Endodermal cell (in vitro differentiated cells): ENCODE data around the gene EEIG1. TPM values are rescaled to one million over a fixed set of nuclear protein-coding genes. Genes with fewer than 3 reads are reported as not detected.

ENCODE experiments used
- DNase-seq: peaks from one replicate; pipeline ENCODE4 v3.0.0-alpha.2; 2017
- H3K27ac ChIP-seq: 2 replicates; pipeline ENCODE4 v1.5.1; 2013; ENCODE audit warnings: mild to moderate bottlenecking, low read depth, low read length, moderate library complexity
- H3K27me3 ChIP-seq: 2 replicates; pipeline ENCODE4 v1.6.1; 2013; ENCODE audit warnings: mild to moderate bottlenecking, low read length, moderate library complexity; ENCODE audit not compliant: insufficient read depth, control insufficient read depth, poor library complexity, severe bottlenecking
- H3K36me3 ChIP-seq: 2 replicates; pipeline ENCODE4 v1.7.0; 2013; ENCODE audit warnings: mild to moderate bottlenecking, low read length, moderate library complexity; ENCODE audit not compliant: control insufficient read depth, insufficient read depth
- H3K4me1 ChIP-seq: one replicate; pipeline ENCODE4 v1.7.0; 2013; ENCODE audit warnings: low read length; ENCODE audit not compliant: control insufficient read depth, insufficient read depth
- H3K4me3 ChIP-seq: 2 replicates; pipeline ENCODE4 v1.5.1; 2013; ENCODE audit warnings: mild to moderate bottlenecking, low read length, moderate library complexity
- H3K9ac ChIP-seq: 2 replicates; pipeline ENCODE4 v1.6.1; 2013; ENCODE audit warnings: mild to moderate bottlenecking, low read length, moderate library complexity; ENCODE audit not compliant: poor library complexity, severe bottlenecking; ENCODE audit errors: extremely low read depth
- H3K9me3 ChIP-seq: 2 replicates; pipeline ENCODE4 v1.6.1; 2013; ENCODE audit warnings: mild to moderate bottlenecking, low read length, moderate library complexity; ENCODE audit not compliant: control insufficient read depth
- H3K27ac Mint-ChIP-seq: 2 replicates; pipeline ENCODE4 v1.8.0; 2020; ENCODE audit warnings: mixed read lengths
- H3K27me3 Mint-ChIP-seq: 2 replicates; pipeline ENCODE4 v1.8.0; 2021; ENCODE audit warnings: mild to moderate bottlenecking, mixed read lengths; ENCODE audit not compliant: insufficient read depth
- H3K36me3 Mint-ChIP-seq: 2 replicates; pipeline ENCODE4 v1.8.0; 2020; ENCODE audit warnings: low read depth, mixed read lengths
- H3K4me1 Mint-ChIP-seq: 2 replicates; pipeline ENCODE4 v1.8.0; 2020; ENCODE audit warnings: mixed read lengths
- H3K4me3 Mint-ChIP-seq: 2 replicates; pipeline ENCODE4 v1.8.0; 2020; ENCODE audit warnings: mild to moderate bottlenecking, moderate library complexity, mixed read lengths
- H3K9me3 Mint-ChIP-seq: 2 replicates; pipeline ENCODE4 v1.8.0; 2020; ENCODE audit warnings: mild to moderate bottlenecking, mixed read lengths
- CTCF ChIP-seq: fragments of 200-600 bp; sonication (generic); conservative IDR thresholded peaks from 2 replicates; pipeline ENCODE4 v1.5.0; 2021; ENCODE audit warnings: antibody characterized with exemption, mild to moderate bottlenecking
- WGBS, 2 experiments: methylation state at CpG; one replicate each; pipeline versions ENCODE4 v1.1.5 to v1.1.7; 2013; ENCODE audit warnings: missing lambda C conversion rate in 2 of 2, mixed read lengths in 1 of 2; ENCODE audit not compliant: insufficient coverage in 1 of 2, insufficient read length in 1 of 2; 5-methylcytosine and 5-hydroxymethylcytosine counted together
- total RNA-seq, 2 donors: library from RNA; stranded (reverse); fragmentation: NEBNext Ultra II Directional in 1 of 2; extraction: Animal tissue kit (Norgen Biotek cat#: 25700) in 1 of 2; gene quantifications; 2 replicates in 1 of 2; 3 replicates in 1 of 2; pipeline ENCODE4 v1.2.1, GENCODE V29; 2021

EEIG1 gene
- total RNA-seq, 2 donors from 2014 or later = 56.7 to 60.8 TPM

GRCh38 chr9:127941961-127942215 is 38.9 kb downstream of the EEIG1 start:
- no peak for DNase-seq
- Histone ChIP-seq H3K9ac (no peak overlapping the region), H3K4me1 (no peaks in the 10 kb centered on the region), H3K36me3 (peaks cover 36% of the 10 kb centered on the region), H3K27me3 (no peaks in the 10 kb centered on the region), H3K4me3 (no peak overlapping the region), H3K27ac (no peak overlapping the region), H3K9me3 (no peaks in the 10 kb centered on the region)
- no peaks in the 10 kb centered on the region for H3K27me3 Mint-ChIP-seq
- H3K36me3 Mint-ChIP-seq = peaks cover 19% of the 10 kb centered on the region
- WGBS, 2 experiments = 96% methylated on average over 3 of the region's 3 CpGs
- peaks cover 9% of the 10 kb centered on the region for H3K4me1 Mint-ChIP-seq
- no peaks in the 10 kb centered on the region for H3K9me3 Mint-ChIP-seq
- H3K27ac Mint-ChIP-seq = no peak overlapping the region
- H3K4me3 Mint-ChIP-seq = no peak overlapping the region
- no peak for TF ChIP-seq CTCF

- 86 to 100% methylated on average over 10 to 18 of the region's 18 CpGs for WGBS, 2 experiments
Measured at GRCh38 chr9:127941062-127941960, 39.5 kb downstream of the EEIG1 start.

GRCh38 chr9:127940593-127940992 is 40.2 kb downstream of the EEIG1 start:
- no peak overlapping the region for H3K9ac ChIP-seq
- 96 to 100% methylated on average over 2 to 3 of the region's 4 CpGs for WGBS, 2 experiments
- Mint-ChIP-seq H3K4me3 (no peak overlapping the region), H3K36me3 (peaks cover 24% of the 10 kb centered on the region), H3K27ac (no peak overlapping the region), H3K9me3 (no peaks in the 10 kb centered on the region), H3K4me1 (peaks cover 18% of the 10 kb centered on the region), H3K27me3 (no peaks in the 10 kb centered on the region)
- no peak overlapping the region for H3K27ac ChIP-seq
- H3K4me1 ChIP-seq = no peaks in the 10 kb centered on the region
- no peaks in the 10 kb centered on the region for H3K9me3 ChIP-seq
- DNase-seq = no peak
- no peak for TF ChIP-seq CTCF
- H3K4me3 ChIP-seq = no peak overlapping the region
- peaks cover 36% of the 10 kb centered on the region for H3K36me3 ChIP-seq
- no peaks in the 10 kb centered on the region for H3K27me3 ChIP-seq

More at GRCh38 chr9:127941062-127941960, 39.5 kb downstream of the EEIG1 start:
- Mint-ChIP-seq H3K4me1 (peaks cover 12% of the 10 kb centered on the region), H3K4me3 (no peak overlapping the region), H3K27me3 (no peaks in the 10 kb centered on the region), H3K27ac (no peak overlapping the region), H3K36me3 (peaks cover 19% of the 10 kb centered on the region), H3K9me3 (no peaks in the 10 kb centered on the region)
- H3K9ac ChIP-seq = no peak overlapping the region
- H3K27ac ChIP-seq = no peak overlapping the region
- H3K4me3 ChIP-seq = no peak overlapping the region
- peaks cover 36% of the 10 kb centered on the region for H3K36me3 ChIP-seq
- TF ChIP-seq CTCF = no peak
- H3K4me1 ChIP-seq = no peaks in the 10 kb centered on the region
- H3K27me3 ChIP-seq = no peaks in the 10 kb centered on the region
- DNase-seq = no peak
- H3K9me3 ChIP-seq = no peaks in the 10 kb centered on the region
